ENCODE results near the gene RPS25. TPM values are rescaled to one million over a fixed set of nuclear protein-coding genes. Genes with fewer than 3 reads are reported as not detected.
A peak's percentile ranks its signal among the peaks of the same experiment; 100 is the strongest.

Gene RPS25
- total and polyA plus RNA-seq, 9 of the 15 experiments (the other 6 are each of a cell fraction or from before 2014, with no cell fraction given) = 1,553 to 5,486 (median 2,471) TPM

GRCh38 chr11:118996926-118997626 lies 21.1 kb downstream of the RPS25 start (continued):
- TF ChIP-seq CHD7 (IDR thresholded peaks at IDR 0.05; ENCODE audit: low read depth, low read length) = no peak
- TF ChIP-seq PBX2 (CRISPR knock-in tag; IDR thresholded peaks at IDR 0.05; ENCODE audit: low read depth) = no peak
- 0 out of 2 replicates have a peak, but pooled peaks have one; percentile 12 for TF ChIP-seq PBX2 (tag; conservative IDR thresholded peaks at IDR 0.05; ENCODE audit: low read depth)
- TF ChIP-seq ID3 (CRISPR knock-in tag; IDR thresholded peaks at IDR 0.05) = no peak
- no peak for TF ChIP-seq ID3 (tag; IDR thresholded peaks at IDR 0.05)
- no peak for TF ChIP-seq BRF2 (IDR thresholded peaks at IDR 0.05; ENCODE audit: borderline replicate concordance, insufficient read depth, insufficient read length)
- no peak for TF ChIP-seq POLR2A (conservative IDR thresholded peaks at IDR 0.05)
- TF ChIP-seq NEUROD1 (IDR thresholded peaks at IDR 0.05; ENCODE audit: borderline replicate concordance, low read depth, low read length, partially characterized antibody) = no peak
- TF ChIP-seq ZNF75A (CRISPR knock-in tag; IDR thresholded peaks at IDR 0.05) = no peak

Measured in K562 (cell line).